Tibial nerve (tissue), 4 donors: Measurements from ENCODE around the gene ATP23.

ENCODE experiments used
- CTCF ChIP-seq, 5 experiments: fragments of 200-600 bp in 3 of 5; fragments of 450-650 bp in 2 of 5; sonication (generic) in 3 of 5; IDR thresholded peaks; one replicate each; pipeline ENCODE4 v1.5.1; 2016 to 2019; ENCODE audit warnings: antibody characterized with exemption in 5 of 5, mild to moderate bottlenecking in 3 of 5, moderate library complexity in 2 of 5
- EP300 ChIP-seq, 2 donors: sonication (generic); formaldehyde crosslinking; IDR thresholded peaks; one replicate each; pipeline ENCODE4 v1.6.1; 2017; ENCODE audit warnings: antibody characterized with exemption in 2 of 2, mild to moderate bottlenecking in 1 of 2
- POLR2A ChIP-seq, 2 donors: fragments of 450-650 bp; IDR thresholded peaks; one replicate each; pipeline ENCODE4 v1.6.1; 2017; ENCODE audit warnings: antibody characterized with exemption in 2 of 2, mild to moderate bottlenecking in 2 of 2, moderate library complexity in 2 of 2

- TF ChIP-seq EP300 (IDR thresholded peaks at IDR 0.05) (no peak), CTCF (IDR thresholded peaks at IDR 0.05) (no peak), POLR2A (IDR thresholded peaks at IDR 0.05) (no peak)
These were observed 49.0 kb upstream of the ATP23 start for GRCh38 chr12:57892232-57892972.
